Stimulated activated CD8-positive, alpha-beta memory T cell treated with anti-CD3 and anti-CD28 coated beads, Interleukin-7, amount 100 ng/mL, for 4 hours (primary cell): ENCODE measurements around the gene EVI5.

Experiments
- DNase-seq, 2 donors: peaks; one replicate each; pipeline ENCODE4 v3.0.0-alpha.2; 2020; ENCODE audit warnings: low read depth in 2 of 2

EVI5 gene

GRCh38 chr1:92516574-92516973, 268.3 kb downstream of the EVI5 start:
- no peak for DNase-seq

GRCh38 chr1:92515796-92516201, 269.1 kb downstream of the EVI5 start:
- DNase-seq = no peak

GRCh38 chr1:92511541-92511940, 273.4 kb downstream of the EVI5 start:
- no peak for DNase-seq

- DNase-seq = no peak
Measured at GRCh38 chr1:92509619-92510018, 275.3 kb downstream of the EVI5 start.

- DNase-seq = no peak
Measured at GRCh38 chr1:92505015-92505692, 279.8 kb downstream of the EVI5 start.

GRCh38 chr1:92504291-92505014, 280.5 kb downstream of the EVI5 start:
- no peak for DNase-seq

GRCh38 chr1:92503926-92504285, 281.0 kb downstream of the EVI5 start:
- DNase-seq = no peak

GRCh38 chr1:92503043-92503925, 281.6 kb downstream of the EVI5 start:
- no peak for DNase-seq

- DNase-seq = no peak
Measured at GRCh38 chr1:92502247-92502646, 282.7 kb downstream of the EVI5 start.

GRCh38 chr1:92500552-92500951, 284.4 kb downstream of the EVI5 start:
- DNase-seq = no peak

- DNase-seq = no peak
Measured at GRCh38 chr1:92495392-92496063, 289.4 kb downstream of the EVI5 start.

GRCh38 chr1:92494485-92495141, 290.3 kb downstream of the EVI5 start:
- no peak for DNase-seq

- no peak for DNase-seq
Measured at GRCh38 chr1:92493139-92493538, 291.8 kb downstream of the EVI5 start.

GRCh38 chr1:92488832-92489231, 296.1 kb downstream of the EVI5 start:
- no peak for DNase-seq

GRCh38 chr1:92488416-92488815, 296.5 kb downstream of the EVI5 start:
- DNase-seq = no peak

GRCh38 chr1:92487078-92487605, 297.8 kb downstream of the EVI5 start:
- no peak for DNase-seq

- DNase-seq = peak; percentile 50 to 74
Measured at GRCh38 chr1:92486251-92487077, 298.4 kb downstream of the EVI5 start, which contains the start of gene GFI1. GFI1 (minus strand) TSS chr1:92486925; CDS start chr1:92483487, 3,438 bp downstream.

- DNase-seq = peak; percentile 81 to 90
Measured at GRCh38 chr1:92485381-92486250, 299.3 kb downstream of the EVI5 start.
